ENCODE measurements around the gene SOWAHB.
"Not testable (repeated sequence)": the region's sequence is repeated elsewhere in the genome, so short reads cannot be mapped to it uniquely, and the experiment has no call there.

Gene SOWAHB

GRCh38 chr4:76895619-76896018 lies 2.3 kb downstream of the SOWAHB start:
- no peak for DNase-seq

GRCh38 chr4:76894537-76895255 lies 3.2 kb downstream of the SOWAHB start:
- DNase-seq: no peak

GRCh38 chr4:76892601-76893000 lies 5.3 kb downstream of the SOWAHB start:
- no peak for DNase-seq

GRCh38 chr4:76892001-76892400 lies 5.9 kb downstream of the SOWAHB start:
- DNase-seq: no peak

GRCh38 chr4:76886848-76887441 lies 11.0 kb downstream of the SOWAHB start:
- no peak for DNase-seq

GRCh38 chr4:76886214-76886613 lies 11.7 kb downstream of the SOWAHB start:
- no peak for DNase-seq

GRCh38 chr4:76883147-76883546 lies 14.8 kb downstream of the SOWAHB start:
- no peak for DNase-seq

GRCh38 chr4:76882630-76883029 lies 15.3 kb downstream of the SOWAHB start:
- no peak for DNase-seq

- DNase-seq: no peak
Observed at GRCh38 chr4:76881375-76881774, 16.6 kb downstream of the SOWAHB start.

GRCh38 chr4:76879731-76880364 lies 18.1 kb downstream of the SOWAHB start:
- DNase-seq: no peak

- DNase-seq: not testable (repeated sequence)
Observed at GRCh38 chr4:76878641-76879165, 19.2 kb downstream of the SOWAHB start.

- DNase-seq: no peak
Observed at GRCh38 chr4:76874176-76874575, 23.8 kb downstream of the SOWAHB start.

- DNase-seq: no peak
Observed at GRCh38 chr4:76873495-76873894, 24.4 kb downstream of the SOWAHB start.

GRCh38 chr4:76872556-76872955 lies 25.4 kb downstream of the SOWAHB start:
- no peak for DNase-seq

- not testable (repeated sequence) for DNase-seq
Observed at GRCh38 chr4:76868780-76869179, 29.2 kb downstream of the SOWAHB start.

GRCh38 chr4:76867880-76868655 lies 29.9 kb downstream of the SOWAHB start:
- DNase-seq: no peak

GRCh38 chr4:76867377-76867776 lies 30.6 kb downstream of the SOWAHB start:
- no peak for DNase-seq

GRCh38 chr4:76866641-76867040 lies 31.3 kb downstream of the SOWAHB start:
- no peak for DNase-seq

- DNase-seq: no peak
Observed at GRCh38 chr4:76858319-76858718, 39.6 kb downstream of the SOWAHB start.

GRCh38 chr4:76857074-76857409 lies 40.9 kb downstream of the SOWAHB start:
- no peak for DNase-seq

- no peak for DNase-seq
Observed at GRCh38 chr4:76856243-76857073, 41.5 kb downstream of the SOWAHB start.

GRCh38 chr4:76854858-76855257 lies 43.1 kb downstream of the SOWAHB start:
- DNase-seq: no peak
